Kasumi-1 (cell line): ENCODE results near the gene DCK.
A peak's percentile ranks its signal among the peaks of the same experiment; 100 is the strongest.

ENCODE experiments used
- DNase-seq, 2 experiments: peaks; one replicate each; lab custom pipeline; 2025; lab: John Stamatoyannopoulos, UW

DCK gene

GRCh38 chr4:71064521-71064920, 71.1 kb downstream of the DCK start:
- DNase-seq: no peak

DNA sequence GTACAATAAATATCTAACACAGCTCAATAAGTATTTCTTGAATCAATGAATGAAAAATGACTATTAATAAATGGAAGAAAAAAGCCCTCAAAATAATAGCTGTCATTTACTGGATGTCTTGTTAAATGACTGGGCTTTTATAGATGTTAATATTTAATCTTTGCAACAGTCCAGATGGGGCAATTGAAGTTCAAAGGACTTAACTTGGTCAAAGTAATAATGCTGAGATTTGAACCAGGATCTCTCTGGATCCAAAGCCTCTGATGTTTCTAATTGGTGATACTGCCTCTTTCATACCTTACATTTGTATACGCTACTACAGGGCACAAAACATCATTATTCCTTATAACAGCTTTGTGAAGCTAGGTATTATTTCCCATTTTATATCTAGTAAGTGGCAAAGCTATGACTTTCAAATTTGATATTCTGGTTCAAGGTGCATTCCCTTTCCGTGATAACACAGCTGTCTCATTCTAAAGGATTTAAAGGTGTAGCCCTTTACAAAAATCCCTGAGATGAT, 72.6 kb downstream of the DCK start:
- no peak for DNase-seq

GRCh38 chr4:71066737-71067716, 73.6 kb downstream of the DCK start:
- DNase-seq: peak; percentile 46 to 56

DNA sequence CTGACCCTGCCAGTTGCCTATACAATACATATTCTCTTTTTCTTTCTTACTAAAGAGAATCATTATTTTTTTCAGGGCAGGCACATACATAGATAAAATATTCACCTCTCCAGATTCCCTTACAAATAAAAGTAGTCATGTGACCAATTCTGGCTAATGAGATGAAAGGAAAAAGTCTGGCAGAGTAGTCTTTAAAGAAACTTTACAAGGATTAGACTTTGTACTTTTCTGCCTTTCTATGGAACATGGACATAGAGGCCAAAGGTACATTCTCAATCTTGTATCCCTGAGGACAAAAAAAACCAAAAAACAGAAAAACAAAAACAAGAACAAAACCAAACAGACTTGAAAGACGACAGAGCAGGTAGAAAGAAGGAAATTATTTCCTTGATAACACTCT, 75.6 kb downstream of the DCK start:
- DNase-seq: no peak

DNA sequence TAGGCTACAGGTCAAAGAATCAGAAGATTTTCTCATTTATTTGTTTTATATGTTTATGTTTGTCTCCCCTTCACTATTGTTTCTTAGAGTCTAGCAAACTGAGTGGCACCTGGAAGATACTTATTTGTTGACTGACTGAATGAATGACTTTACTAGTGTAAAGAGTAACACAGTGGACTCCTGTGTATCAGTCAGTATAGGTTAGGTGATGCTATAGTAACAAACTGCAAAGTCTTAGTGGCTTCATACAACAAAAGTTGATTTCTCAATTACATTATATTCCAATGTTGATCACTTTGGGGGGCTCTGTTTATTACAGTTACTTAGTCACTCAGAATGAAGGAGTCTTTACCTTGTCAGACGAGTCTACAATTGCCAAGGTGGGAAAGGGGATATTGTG, 76.6 kb downstream of the DCK start:
- DNase-seq: no peak

- DNase-seq: peak in 1 of 2 experiments; percentile 16
Observed at GRCh38 chr4:71074452-71075299, 81.2 kb downstream of the DCK start.
